AML-193 (cell line): ENCODE results near the gene CAPNS1.
"Not testable (repeated sequence)": the region's sequence is repeated elsewhere in the genome, so short reads cannot be mapped to it uniquely, and the experiment has no call there.

Source experiments
- DNase-seq, 2 experiments: peaks; one replicate each; lab custom pipeline; 2025; lab: John Stamatoyannopoulos, UW

Gene CAPNS1

GRCh38 chr19:36114721-36115452 lies 25.0 kb upstream of the CAPNS1 start, which contains the start of gene POLR2I:
Gene POLR2I (minus strand): TSS chr19:36114875. CDS start chr19:36114856, 19 bp downstream.
- peak; percentile 99 for DNase-seq

- peak in 1 of 2 experiments; percentile 53 for DNase-seq
Observed at GRCh38 chr19:36115453-36116343, 24.2 kb upstream of the CAPNS1 start, which contains the start of gene TBCB. Gene TBCB (plus strand): TSS chr19:36115468. CDS start chr19:36115561, 93 bp downstream.

GRCh38 chr19:36116344-36116637 lies 23.6 kb upstream of the CAPNS1 start:
- no peak for DNase-seq

GRCh38 chr19:36120092-36120983 lies 19.5 kb upstream of the CAPNS1 start:
- no peak for DNase-seq

GRCh38 chr19:36120984-36121358 lies 18.9 kb upstream of the CAPNS1 start:
- DNase-seq: no peak

- DNase-seq: no peak
Observed at GRCh38 chr19:36121486-36122124, 18.3 kb upstream of the CAPNS1 start.

GRCh38 chr19:36125557-36125956 lies 14.3 kb upstream of the CAPNS1 start:
- DNase-seq: no peak

GRCh38 chr19:36128392-36128736 lies 11.5 kb upstream of the CAPNS1 start:
- DNase-seq: peak; percentile 57 to 70

GRCh38 chr19:36131221-36131620 lies 8.6 kb upstream of the CAPNS1 start:
- DNase-seq: not testable (repeated sequence)

- not testable (repeated sequence) for DNase-seq
Observed at GRCh38 chr19:36134867-36135266, 5.0 kb upstream of the CAPNS1 start.

GRCh38 chr19:36136964-36137686 lies 2.7 kb upstream of the CAPNS1 start:
- no peak for DNase-seq

GRCh38 chr19:36139120-36139472 lies 770 bp upstream of the CAPNS1 start:
- DNase-seq: no peak

- peak; percentile 30 to 31 for DNase-seq
Observed at GRCh38 chr19:36140304-36141038, 605 bp downstream of the CAPNS1 start.

- DNase-seq: peak; percentile 53 to 58
Observed at GRCh38 chr19:36141039-36141927, 1.4 kb downstream of the CAPNS1 start.

- no peak for DNase-seq
Observed at GRCh38 chr19:36142046-36142445, 2.2 kb downstream of the CAPNS1 start.

- no peak for DNase-seq
Observed at GRCh38 chr19:36142496-36142895, 2.6 kb downstream of the CAPNS1 start.

GRCh38 chr19:36144624-36145023 lies 4.8 kb downstream of the CAPNS1 start:
- DNase-seq: no peak

- no peak for DNase-seq
Observed at GRCh38 chr19:36149673-36150406, 10.0 kb downstream of the CAPNS1 start.

GRCh38 chr19:36150586-36150985 lies 10.7 kb downstream of the CAPNS1 start:
- DNase-seq: no peak
